PC-3 (cell line): ENCODE measurements around the gene HDGFL3. TPM values are rescaled to one million over a fixed set of nuclear protein-coding genes. Genes with fewer than 3 reads are reported as not detected.
A peak's percentile ranks its signal among the peaks of the same experiment; 100 is the strongest.

ENCODE experiments used
- ATAC-seq: fragments of 200-7000 bp; cut with Tn5 transposase; 2 replicates; pipeline ENCODE4 v1.9.1; 2020; ENCODE audit warnings: mild to moderate bottlenecking, moderate library complexity
- BruUV-seq: library from RNA; stranded (reverse); fragments of 400-500 nt; replicated peaks from 2 replicates; lab custom pipeline; 2021; lab: Mats Ljungman, UMichigan
- CTCF ChIA-PET: fragments of 300-600 bp; sonication (Branson Sonifier 250); formaldehyde crosslinking; loops from one replicate; lab custom pipeline; 2022; ENCODE audit warnings: antibody characterized with exemption; lab: Charles Lee
- POLR2A ChIA-PET: fragments of 300-600 bp; sonication (Branson Sonifier 250); formaldehyde crosslinking; loops from one replicate; lab custom pipeline; 2022; ENCODE audit warnings: antibody characterized with exemption; ENCODE audit not compliant: unreplicated experiment; lab: Charles Lee
- DNase-seq: peaks from one replicate; pipeline ENCODE4 v3.0.0-alpha.2; 2015
- H2AFZ ChIP-seq: fragments of 300-600 bp; sonication (generic); 2 replicates; pipeline ENCODE4 v1.6.0; 2016; ENCODE audit warnings: antibody characterized with exemption, low read length
- H3F3A ChIP-seq: fragments of 300-600 bp; sonication (generic); one replicate; pipeline ENCODE4 v1.6.0; 2017; ENCODE audit warnings: antibody characterized with exemption, low read length, control low read depth, mild to moderate bottlenecking; ENCODE audit not compliant: unreplicated experiment
- H3K27ac ChIP-seq: fragments of 300-600 bp; sonication (generic); 2 replicates; pipeline ENCODE4 v1.5.1; 2016; ENCODE audit warnings: mild to moderate bottlenecking, low read length
- H3K27me3 ChIP-seq: fragments of 300-600 bp; sonication (generic); 2 replicates; pipeline ENCODE4 v1.6.1; 2016; ENCODE audit warnings: low read length, mixed read lengths
- H3K36me3 ChIP-seq: fragments of 300-600 bp; sonication (generic); 2 replicates; pipeline ENCODE4 v1.6.1; 2016; ENCODE audit warnings: low read depth, mixed run types, low read length, mixed read lengths
- H3K4me1 ChIP-seq: fragments of 300-600 bp; sonication (generic); 2 replicates; pipeline ENCODE4 v1.5.1; 2016; ENCODE audit warnings: low read length; ENCODE audit not compliant: insufficient read depth
- H3K4me2 ChIP-seq: fragments of 300-600 bp; sonication (generic); 2 replicates; pipeline ENCODE4 v1.6.0; 2016; ENCODE audit warnings: low read length
- H3K4me3 ChIP-seq: fragments of 300-600 bp; sonication (generic); 2 replicates; pipeline ENCODE4 v1.5.1; 2016; ENCODE audit warnings: mild to moderate bottlenecking, low read length, mixed read lengths
- H3K79me2 ChIP-seq: fragments of 300-600 bp; sonication (generic); 2 replicates; pipeline ENCODE4 v1.6.1; 2017; ENCODE audit warnings: low read length, mixed read lengths
- H3K9ac ChIP-seq: fragments of 300-600 bp; sonication (generic); 2 replicates; pipeline ENCODE4 v1.6.0; 2016; ENCODE audit warnings: mild to moderate bottlenecking, low read length
- H3K9me2 ChIP-seq: fragments of 300-600 bp; sonication (generic); replicated peaks from 2 replicates; pipeline ENCODE4 v1.6.1; 2016; ENCODE audit warnings: mixed run types, low read length, mixed read lengths
- H3K9me3 ChIP-seq: fragments of 300-600 bp; sonication (generic); 2 replicates; pipeline ENCODE4 v1.6.1; 2016; ENCODE audit warnings: low read length, mixed read lengths
- H4K20me1 ChIP-seq: fragments of 300-600 bp; sonication (generic); 2 replicates; pipeline ENCODE4 v1.6.1; 2016; ENCODE audit warnings: low read length, mixed read lengths
- CTCF ChIP-seq: fragments of 300-600 bp; sonication (generic); conservative IDR thresholded peaks from 2 replicates; pipeline ENCODE4 v1.5.1; 2017; ENCODE audit warnings: antibody characterized with exemption, low read depth, mild to moderate bottlenecking, low read length
- EZH2 ChIP-seq: fragments of 300-600 bp; sonication (generic); IDR thresholded peaks from one replicate; pipeline ENCODE4 v1.6.1; 2017; ENCODE audit warnings: antibody characterized with exemption, mild to moderate bottlenecking, low read length; ENCODE audit not compliant: unreplicated experiment
- EZH2phosphoT487 ChIP-seq: fragments of 300-600 bp; sonication (generic); IDR thresholded peaks from 2 replicates; pipeline ENCODE4 v1.6.1; 2018; ENCODE audit warnings: mild to moderate bottlenecking, antibody characterized with exemption, low read length, borderline replicate concordance
- intact Hi-C: fragments of 100-400 bp; cut with micrococcal nuclease; formaldehyde crosslinking; loops from 2 replicates; pipeline ENCODE4 v1.9.0; 2023
- total RNA-seq: library from RNA; depleted of rRNA; stranded (reverse); fragments of >200 nt; gene quantifications from 2 replicates; pipeline ENCODE4 v1.2.3, GENCODE V29; 2014

Gene HDGFL3
- total RNA-seq, 1 experiment from 2014 or later = 38.4 TPM

GRCh38 chr15:83164111-83164770 lies 43.4 kb downstream of the HDGFL3 start:
- Histone ChIP-seq H3K27me3 (no peaks in the 10 kb centered on the region), H3K36me3 (0 out of 2 replicates have a peak, but pooled peaks cover 5% of the 10 kb centered on the region), H3K9me2 (no peaks in the 10 kb centered on the region), H3K4me3 (no peak overlapping the region), H3K4me1 (peaks cover 15% of the 10 kb centered on the region), H3K9ac (no peak overlapping the region), H2AFZ (no peak overlapping the region), H3K79me2 (peaks cover 37% of the 10 kb centered on the region), H4K20me1 (no peaks in the 10 kb centered on the region), H3K9me3 (no peaks in the 10 kb centered on the region), H3K27ac (peak overlapping the region; percentile 16), H3F3A (no peaks in the 10 kb centered on the region), H3K4me2 (no peak overlapping the region)
- ChIA-PET POLR2A (interaction anchor here (0.6 kb wide), 1 partner anchor 12 kb away, joined by 3 read pairs; no protein-coding TSS in a partner anchor), CTCF (no interaction called here)
- BruUV-seq = no TSS peak
- peak; percentile 30 for DNase-seq
- TF ChIP-seq EZH2phosphoT487 = no peak
- TF ChIP-seq CTCF = no peak
- TF ChIP-seq EZH2 = no peak
- peak; percentile 54; the same call in 1 of the 2 replicates for ATAC-seq
- intact Hi-C loops = no loop called here

- no TSS peak for BruUV-seq
These were observed 44.6 kb downstream of the HDGFL3 start for GRCh38 chr15:83163032-83163431.

More at GRCh38 chr15:83163032-83163431, 44.6 kb downstream of the HDGFL3 start:
- no peak overlapping the region for H3K27ac ChIP-seq
- no peak overlapping the region for H2AFZ ChIP-seq
- H3K36me3 ChIP-seq = 0 out of 2 replicates have a peak, but pooled peaks cover 5% of the 10 kb centered on the region
- peaks cover 26% of the 10 kb centered on the region for H3K79me2 ChIP-seq
- ChIA-PET POLR2A (no interaction called here), CTCF (no interaction called here)
- H3K9ac ChIP-seq = no peak overlapping the region
- no peak overlapping the region for H3K4me2 ChIP-seq
- no peak for TF ChIP-seq EZH2phosphoT487
- no peak for TF ChIP-seq CTCF
- no peak for TF ChIP-seq EZH2
- H3K9me2 ChIP-seq = no peaks in the 10 kb centered on the region
- no peaks in the 10 kb centered on the region for H4K20me1 ChIP-seq
- DNase-seq (no peak), ATAC-seq (no peak)
- H3K4me3 ChIP-seq = no peak overlapping the region
- intact Hi-C loops = no loop called here
- H3F3A ChIP-seq = no peaks in the 10 kb centered on the region
- H3K27me3 ChIP-seq = no peaks in the 10 kb centered on the region
- H3K4me1 ChIP-seq = peaks cover 22% of the 10 kb centered on the region
- no peaks in the 10 kb centered on the region for H3K9me3 ChIP-seq
